Gastroesophageal sphincter (tissue), 3 donors: Measurements from ENCODE around the gene CARD14.

ENCODE experiments used
- CTCF ChIP-seq, 4 experiments: fragments of 200-600 bp in 2 of 4; fragments of 450-650 bp in 2 of 4; sonication (generic) in 1 of 4; IDR thresholded peaks; one replicate each; pipeline ENCODE4 v1.5.1; 2017 to 2019; ENCODE audit warnings: antibody characterized with exemption in 4 of 4, mild to moderate bottlenecking in 2 of 4, moderate library complexity in 2 of 4
- EP300 ChIP-seq: sonication (generic); formaldehyde crosslinking; IDR thresholded peaks from one replicate; pipeline ENCODE4 v1.6.1; 2017; ENCODE audit warnings: antibody characterized with exemption, mild to moderate bottlenecking
- POLR2A ChIP-seq, 2 donors: fragments of 450-650 bp; IDR thresholded peaks; one replicate each; pipeline ENCODE4 v1.6.1; 2017; ENCODE audit warnings: antibody characterized with exemption in 2 of 2, mild to moderate bottlenecking in 2 of 2, moderate library complexity in 1 of 2

GRCh38 chr17:80169107-80169506 is 723 bp upstream of the CARD14 start:
- TF ChIP-seq CTCF (IDR thresholded peaks at IDR 0.05): no peak
- TF ChIP-seq POLR2A (IDR thresholded peaks at IDR 0.05): no peak
- no peak for TF ChIP-seq EP300
